Fibroblast of gingiva (primary cell): ENCODE results near the gene UBAC2.

Experiments used
- DNase-seq: peaks from one replicate; pipeline ENCODE4 v3.0.0-alpha.2; 2011; ENCODE audit warnings: low read depth

Gene UBAC2

GRCh38 chr13:99295488-99296252, 95.0 kb downstream of the UBAC2 start:
- DNase-seq: no peak

GRCh38 chr13:99296398-99296797, 95.7 kb downstream of the UBAC2 start:
- peak; percentile 18 for DNase-seq

GRCh38 chr13:99297331-99297730, 96.7 kb downstream of the UBAC2 start:
- no peak for DNase-seq

- no peak for DNase-seq
These were observed 97.4 kb downstream of the UBAC2 start for GRCh38 chr13:99298056-99298455.

GRCh38 chr13:99299256-99299919, 98.7 kb downstream of the UBAC2 start:
- no peak for DNase-seq

GRCh38 chr13:99299920-99300341, 99.3 kb downstream of the UBAC2 start:
- DNase-seq: no peak

GRCh38 chr13:99301056-99301838, 100.6 kb downstream of the UBAC2 start:
- DNase-seq: no peak

GRCh38 chr13:99301913-99302636, 101.4 kb downstream of the UBAC2 start:
- no peak for DNase-seq

GRCh38 chr13:99302637-99303505, 102.2 kb downstream of the UBAC2 start:
- DNase-seq: no peak

- no peak for DNase-seq
These were observed 103.3 kb downstream of the UBAC2 start for GRCh38 chr13:99303863-99304521.

- no peak for DNase-seq
These were observed 103.9 kb downstream of the UBAC2 start for GRCh38 chr13:99304541-99304940.

- no peak for DNase-seq
These were observed 104.5 kb downstream of the UBAC2 start for GRCh38 chr13:99305158-99305557.

- DNase-seq: no peak
These were observed 104.9 kb downstream of the UBAC2 start for GRCh38 chr13:99305566-99305965.

- no peak for DNase-seq
These were observed 106.6 kb downstream of the UBAC2 start, which contains the start of gene GPR183 for GRCh38 chr13:99307247-99307646. GPR183 (minus strand) TSS chr13:99307399; CDS start chr13:99296145, 11,254 bp downstream.

- peak; percentile 35 for DNase-seq
These were observed 107.1 kb downstream of the UBAC2 start for GRCh38 chr13:99307648-99308339.

GRCh38 chr13:99308471-99309087, 107.9 kb downstream of the UBAC2 start:
- peak; percentile 76 for DNase-seq

GRCh38 chr13:99310382-99311031, 109.9 kb downstream of the UBAC2 start:
- peak; percentile 92 for DNase-seq

- DNase-seq: no peak
These were observed 110.5 kb downstream of the UBAC2 start for GRCh38 chr13:99311137-99311536.
